Breast epithelium (tissue), 3 donors: ENCODE measurements around the gene CLK2.

ENCODE experiments used
- POLR2A ChIP-seq: fragments of 450-650 bp; IDR thresholded peaks from one replicate; pipeline ENCODE4 v1.6.1; 2016; ENCODE audit warnings: antibody characterized with exemption, mild to moderate bottlenecking, moderate library complexity
- POLR2AphosphoS5 ChIP-seq, 3 donors: sonication (generic); formaldehyde crosslinking; IDR thresholded peaks; one replicate each; pipeline ENCODE4 v1.6.1; 2017; ENCODE audit warnings: antibody characterized with exemption in 3 of 3
- TF ChIP-seq, protein P1 (sequence below), 3 donors: fragments of 450-650 bp; IDR thresholded peaks; one replicate each; pipeline ENCODE4 v1.5.1; 2016 to 2017; ENCODE audit warnings: antibody characterized with exemption in 3 of 3, mild to moderate bottlenecking in 3 of 3, moderate library complexity in 3 of 3

DNA sequence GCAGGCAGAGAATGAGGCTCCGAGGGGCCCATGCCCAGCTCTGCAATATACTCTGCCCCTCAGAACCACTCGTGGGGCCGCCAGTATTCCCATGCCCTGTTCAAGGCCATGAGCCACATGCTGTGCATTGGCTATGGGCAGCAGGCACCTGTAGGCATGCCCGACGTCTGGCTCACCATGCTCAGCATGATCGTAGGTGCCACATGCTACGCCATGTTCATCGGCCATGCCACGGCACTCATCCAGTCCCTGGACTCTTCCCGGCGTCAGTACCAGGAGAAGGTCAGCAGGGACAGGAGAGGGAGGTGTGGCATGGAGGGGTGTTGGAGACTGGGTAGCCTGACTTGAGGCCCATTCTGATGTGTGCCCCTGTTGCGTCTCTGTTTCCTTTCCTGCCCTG, 11.2 kb upstream of the CLK2 start:
- TF ChIP-seq POLR2A (no peak), POLR2AphosphoS5 (IDR thresholded peaks at IDR 0.05) (no peak)
- TF ChIP-seq, protein P1, sequence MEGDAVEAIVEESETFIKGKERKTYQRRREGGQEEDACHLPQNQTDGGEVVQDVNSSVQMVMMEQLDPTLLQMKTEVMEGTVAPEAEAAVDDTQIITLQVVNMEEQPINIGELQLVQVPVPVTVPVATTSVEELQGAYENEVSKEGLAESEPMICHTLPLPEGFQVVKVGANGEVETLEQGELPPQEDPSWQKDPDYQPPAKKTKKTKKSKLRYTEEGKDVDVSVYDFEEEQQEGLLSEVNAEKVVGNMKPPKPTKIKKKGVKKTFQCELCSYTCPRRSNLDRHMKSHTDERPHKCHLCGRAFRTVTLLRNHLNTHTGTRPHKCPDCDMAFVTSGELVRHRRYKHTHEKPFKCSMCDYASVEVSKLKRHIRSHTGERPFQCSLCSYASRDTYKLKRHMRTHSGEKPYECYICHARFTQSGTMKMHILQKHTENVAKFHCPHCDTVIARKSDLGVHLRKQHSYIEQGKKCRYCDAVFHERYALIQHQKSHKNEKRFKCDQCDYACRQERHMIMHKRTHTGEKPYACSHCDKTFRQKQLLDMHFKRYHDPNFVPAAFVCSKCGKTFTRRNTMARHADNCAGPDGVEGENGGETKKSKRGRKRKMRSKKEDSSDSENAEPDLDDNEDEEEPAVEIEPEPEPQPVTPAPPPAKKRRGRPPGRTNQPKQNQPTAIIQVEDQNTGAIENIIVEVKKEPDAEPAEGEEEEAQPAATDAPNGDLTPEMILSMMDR (IDR thresholded peaks at IDR 0.05) = no peak
